ENCODE data around the gene PWWP2A.
"Not testable (repeated sequence)": the region's sequence is repeated elsewhere in the genome, so short reads cannot be mapped to it uniquely, and the experiment has no call there.

Gene PWWP2A, protein sequence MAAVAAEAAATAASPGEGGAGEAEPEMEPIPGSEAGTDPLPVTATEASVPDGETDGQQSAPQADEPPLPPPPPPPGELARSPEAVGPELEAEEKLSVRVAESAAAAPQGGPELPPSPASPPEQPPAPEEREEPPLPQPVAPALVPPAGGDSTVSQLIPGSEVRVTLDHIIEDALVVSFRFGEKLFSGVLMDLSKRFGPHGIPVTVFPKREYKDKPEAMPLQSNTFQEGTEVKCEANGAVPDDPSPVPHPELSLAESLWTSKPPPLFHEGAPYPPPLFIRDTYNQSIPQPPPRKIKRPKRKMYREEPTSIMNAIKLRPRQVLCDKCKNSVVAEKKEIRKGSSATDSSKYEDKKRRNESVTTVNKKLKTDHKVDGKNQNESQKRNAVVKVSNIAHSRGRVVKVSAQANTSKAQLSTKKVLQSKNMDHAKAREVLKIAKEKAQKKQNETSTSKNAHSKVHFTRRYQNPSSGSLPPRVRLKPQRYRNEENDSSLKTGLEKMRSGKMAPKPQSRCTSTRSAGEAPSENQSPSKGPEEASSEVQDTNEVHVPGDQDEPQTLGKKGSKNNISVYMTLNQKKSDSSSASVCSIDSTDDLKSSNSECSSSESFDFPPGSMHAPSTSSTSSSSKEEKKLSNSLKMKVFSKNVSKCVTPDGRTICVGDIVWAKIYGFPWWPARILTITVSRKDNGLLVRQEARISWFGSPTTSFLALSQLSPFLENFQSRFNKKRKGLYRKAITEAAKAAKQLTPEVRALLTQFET

DNA sequence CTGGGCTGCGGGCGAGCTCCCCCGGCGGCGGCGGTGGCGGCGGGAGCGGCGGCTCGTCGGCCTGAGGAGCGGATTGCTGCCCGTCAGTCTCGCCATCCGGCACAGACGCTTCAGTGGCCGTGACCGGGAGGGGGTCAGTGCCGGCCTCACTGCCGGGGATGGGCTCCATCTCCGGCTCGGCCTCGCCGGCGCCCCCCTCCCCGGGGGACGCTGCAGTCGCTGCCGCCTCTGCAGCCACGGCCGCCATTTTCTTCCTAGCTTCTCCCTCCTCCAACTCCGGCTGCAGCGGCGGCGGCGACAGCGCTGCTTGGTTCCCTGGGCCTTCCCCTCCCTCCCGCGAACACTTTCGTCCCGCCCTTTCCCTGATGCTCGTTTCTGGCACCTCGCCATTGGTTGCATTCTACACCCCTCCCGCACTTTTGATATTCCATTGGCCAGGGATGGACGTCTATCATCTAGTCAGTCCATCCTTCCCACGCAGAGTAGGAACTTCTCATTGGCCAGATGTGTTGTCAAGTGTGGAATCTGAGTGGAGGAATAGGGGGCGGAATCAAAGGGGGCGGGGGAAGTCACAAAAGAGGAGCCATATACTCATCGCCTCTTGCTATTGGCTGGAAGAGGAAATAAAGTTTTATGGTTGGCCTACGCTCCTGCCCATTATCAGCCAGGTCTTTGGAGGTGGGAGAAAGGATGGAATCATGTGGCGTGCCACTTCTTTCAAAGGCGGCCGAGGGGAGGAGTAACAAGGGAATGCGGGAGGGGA, at the start of gene PWWP2A:
Gene PWWP2A (minus strand): TSS at position 309 of the 763 bp plus-strand sequence. CDS start 62 bp downstream, at position 247.
- H3K9me3 Mint-ChIP-seq, result no peaks in the 10 kb centered on the region
- peaks cover 0 to 8% of the 10 kb centered on the region in 2 donors for H3K4me1 Mint-ChIP-seq
- peak within 1 kb of the TSS; percentile 85 to 93 for H3K4me3 Mint-ChIP-seq
- H3K36me3 Mint-ChIP-seq, result peaks cover 2 to 13% of the 10 kb centered on the region in 2 donors
- H3K27me3 Mint-ChIP-seq, result peaks cover 0 to 4% of the 10 kb centered on the region in 2 donors
- ATAC-seq (replicated peaks) (peak; percentile 92 to 93), DNase-seq (peak; percentile 97)
- H3K27ac Mint-ChIP-seq, result peak within 1 kb of the TSS; percentile 96

DNA sequence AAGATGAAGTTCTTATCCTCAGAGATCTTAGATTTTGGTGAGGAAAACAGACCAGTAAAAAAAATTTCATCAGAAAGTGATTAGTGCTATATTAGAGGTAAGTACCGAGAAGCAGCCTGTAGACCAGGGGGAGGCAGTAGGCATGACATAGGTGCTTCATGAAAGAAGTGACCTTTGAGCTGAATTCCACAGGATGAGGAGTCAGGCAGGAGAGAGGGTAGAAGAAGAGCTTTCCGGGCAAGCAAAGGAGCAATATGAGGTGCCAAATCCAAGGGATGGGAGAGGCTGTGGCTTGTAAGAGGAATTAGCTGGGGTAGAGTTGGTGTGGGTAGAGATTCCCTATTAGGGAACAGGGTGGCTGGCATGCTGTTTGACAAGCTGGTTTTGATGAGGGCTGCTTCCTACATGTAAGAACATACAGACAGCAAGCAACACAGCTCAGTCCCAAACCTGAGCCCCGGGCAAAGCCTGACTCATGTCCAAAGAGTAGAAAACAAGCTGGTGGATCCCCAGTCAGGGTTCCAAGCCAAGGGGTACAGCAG, 48.4 kb upstream of the PWWP2A start:
- Mint-ChIP-seq H3K27me3 (peaks cover 24 to 32% of the 10 kb centered on the region in 2 donors), H3K9me3 (no peaks in the 10 kb centered on the region), H3K4me3 (no peak overlapping the region), H3K4me1 (peaks cover 0 to 7% of the 10 kb centered on the region in 2 donors), H3K27ac (no peak overlapping the region), H3K36me3 (no peaks in the 10 kb centered on the region)
- DNase-seq (no peak), ATAC-seq (replicated peaks) (no peak)

DNA sequence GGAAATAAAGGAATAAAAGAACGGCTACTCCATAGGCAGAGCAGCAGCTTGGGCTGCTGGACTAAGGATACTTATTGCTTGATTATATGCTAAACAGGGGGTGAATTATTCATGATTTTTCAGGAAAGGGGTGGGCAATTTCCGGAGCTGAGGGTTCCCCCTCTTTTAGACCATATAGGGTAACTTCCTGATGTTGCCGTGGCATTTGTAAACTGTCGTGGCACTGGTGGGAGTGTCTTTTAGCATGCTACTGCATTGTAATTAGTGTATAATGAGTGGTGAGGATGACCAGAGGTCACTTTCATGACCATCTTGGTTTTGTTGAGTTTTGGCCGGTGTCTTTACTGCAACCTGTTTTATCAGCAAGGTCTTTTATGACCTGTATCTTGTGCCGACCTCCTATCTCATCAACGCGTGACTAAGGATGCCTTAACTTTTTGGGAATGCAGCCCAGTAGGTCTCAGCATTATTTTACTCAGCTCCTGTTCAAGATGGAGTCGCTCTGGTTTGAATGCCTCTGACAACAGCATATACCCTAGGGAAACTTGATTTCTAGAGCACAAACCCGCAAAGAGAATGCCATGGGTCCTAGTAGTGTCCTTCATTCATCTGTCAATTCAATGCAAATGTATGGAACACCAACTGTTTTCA, 47.8 kb upstream of the PWWP2A start:
- ATAC-seq (replicated peaks) (no peak), DNase-seq (no peak)
- Mint-ChIP-seq H3K27ac (no peak overlapping the region), H3K36me3 (no peaks in the 10 kb centered on the region), H3K4me1 (peaks cover 0 to 7% of the 10 kb centered on the region in 2 donors), H3K9me3 (no peaks in the 10 kb centered on the region), H3K4me3 (no peak overlapping the region), H3K27me3 (peaks cover 24 to 32% of the 10 kb centered on the region in 2 donors)

DNA sequence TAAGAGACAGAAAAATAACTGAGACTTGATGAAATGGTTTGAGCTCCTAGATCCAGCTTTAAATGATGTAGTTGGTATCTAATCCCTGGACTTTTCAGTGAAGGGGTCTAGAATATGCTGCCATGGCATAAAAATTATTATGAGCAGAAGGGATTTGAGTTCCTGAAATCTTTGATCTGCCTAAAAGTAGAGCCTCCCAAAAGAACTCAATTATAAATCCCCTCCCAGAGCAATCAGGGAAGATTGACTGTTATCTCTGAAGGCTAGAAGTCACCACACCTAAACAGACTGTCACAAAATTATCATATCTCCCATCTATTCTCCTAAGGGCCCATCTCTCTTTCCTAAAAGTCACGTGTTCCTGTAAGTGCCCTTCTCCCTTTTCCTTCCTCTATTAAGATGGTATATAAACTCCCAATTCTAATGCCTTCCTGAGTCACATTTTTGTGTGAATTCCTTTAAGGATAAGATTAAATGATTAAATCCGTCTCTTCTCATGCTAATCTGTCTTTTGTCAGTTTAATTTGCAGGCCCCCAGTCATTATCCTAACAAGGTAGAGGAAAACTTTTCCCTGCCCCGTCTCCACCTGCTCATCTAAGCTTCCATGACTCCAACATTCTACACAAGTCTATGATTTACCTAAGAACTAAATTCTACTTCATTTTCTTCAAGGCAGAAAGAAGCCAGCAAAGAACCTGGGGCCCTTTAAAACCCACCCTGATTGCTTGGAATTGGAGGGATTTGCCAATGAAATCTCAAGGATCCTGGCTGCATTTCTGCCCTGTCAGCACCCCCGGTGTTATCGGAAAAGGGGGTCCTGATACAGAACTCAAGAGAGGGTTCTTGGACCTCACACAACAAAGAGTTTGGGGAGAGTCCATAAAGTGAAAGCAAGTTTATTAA, 47.1 kb upstream of the PWWP2A start:
- Mint-ChIP-seq H3K36me3 (no peaks in the 10 kb centered on the region), H3K4me3 (no peak overlapping the region), H3K27me3 (peaks cover 24 to 32% of the 10 kb centered on the region in 2 donors), H3K9me3 (no peaks in the 10 kb centered on the region), H3K27ac (no peak overlapping the region), H3K4me1 (peaks cover 0 to 7% of the 10 kb centered on the region in 2 donors)
- no peak for ATAC-seq (replicated peaks)
- DNase-seq, result no peak

DNA sequence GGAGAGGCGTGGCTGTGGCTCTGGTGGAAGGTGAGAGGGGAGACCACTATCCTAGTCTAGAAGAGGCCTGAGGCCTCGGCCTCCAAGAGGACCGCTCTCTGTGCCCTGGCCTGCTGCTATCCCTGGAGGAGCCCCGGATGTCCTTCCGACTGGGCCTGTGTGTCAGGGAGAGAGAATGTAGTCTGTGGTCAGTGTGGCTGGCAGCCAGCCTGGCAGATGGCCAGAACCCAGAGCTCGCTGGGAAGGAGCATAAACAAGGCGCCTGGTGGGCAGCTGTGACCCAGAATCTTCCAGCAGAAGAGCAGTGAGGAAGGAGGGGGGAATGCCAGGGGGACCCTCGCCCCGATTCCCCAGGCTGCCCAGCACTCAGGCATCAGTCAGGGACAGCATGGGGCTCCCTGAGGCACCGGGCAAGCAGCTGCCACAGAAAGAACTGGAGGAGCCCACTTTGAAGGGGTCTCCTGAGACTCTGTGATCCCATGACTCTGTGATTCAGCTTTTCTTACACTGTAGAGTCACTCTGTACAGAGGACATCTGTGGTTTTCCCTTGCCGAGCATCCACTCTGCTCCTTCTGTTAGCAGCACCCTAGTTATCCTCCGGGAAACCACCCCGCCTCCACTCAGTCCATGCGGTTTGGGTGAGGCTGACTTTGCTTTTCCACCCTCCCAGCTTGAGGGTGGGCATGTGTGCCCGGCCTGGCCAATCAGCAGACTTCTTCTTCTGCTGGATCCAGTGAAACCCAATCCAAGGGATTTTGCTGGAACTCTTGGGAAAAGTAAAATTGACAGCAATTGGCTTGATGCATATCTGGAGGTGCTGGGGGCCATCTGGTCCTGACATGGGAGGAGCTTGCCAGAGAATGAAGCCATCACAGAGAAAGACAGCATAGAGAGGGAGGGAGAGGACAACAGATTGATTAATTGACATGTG, 46.2 kb upstream of the PWWP2A start:
- Mint-ChIP-seq H3K4me3 (no peak overlapping the region), H3K27me3 (peaks cover 24 to 32% of the 10 kb centered on the region in 2 donors), H3K36me3 (no peaks in the 10 kb centered on the region), H3K9me3 (no peaks in the 10 kb centered on the region), H3K4me1 (peaks cover 0 to 7% of the 10 kb centered on the region in 2 donors), H3K27ac (peak overlapping the region; percentile 32)
- peak; percentile 59 to 75 for ATAC-seq (replicated peaks)
- no peak for DNase-seq

DNA sequence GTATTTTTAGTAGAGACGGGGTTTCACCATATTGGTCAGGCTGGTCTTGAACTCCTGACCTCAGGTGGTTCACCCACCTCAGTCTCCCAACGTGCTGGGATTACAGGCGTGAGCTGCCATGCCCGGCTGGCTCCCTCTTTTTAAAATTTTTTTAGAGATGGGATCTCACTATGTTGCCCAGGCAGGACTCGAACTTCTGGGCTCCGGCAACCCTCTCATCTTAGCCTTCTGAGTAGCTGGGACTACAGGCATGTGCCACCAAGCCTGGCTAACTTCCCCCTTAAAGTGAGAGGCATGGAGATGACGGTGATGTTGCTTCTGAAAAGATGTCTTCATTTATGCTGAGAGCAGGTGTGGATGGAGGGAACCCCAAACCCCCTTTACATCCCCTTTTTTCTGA, 43.7 kb upstream of the PWWP2A start:
- DNase-seq, result no peak
- H3K4me3 Mint-ChIP-seq, result no peak overlapping the region
- H3K27me3 Mint-ChIP-seq, result peaks cover 24 to 32% of the 10 kb centered on the region in 2 donors
- ATAC-seq (replicated peaks), result no peak
- no peaks in the 10 kb centered on the region for H3K36me3 Mint-ChIP-seq
- peaks cover 0 to 7% of the 10 kb centered on the region in 2 donors for H3K4me1 Mint-ChIP-seq
- H3K9me3 Mint-ChIP-seq, result no peaks in the 10 kb centered on the region
- H3K27ac Mint-ChIP-seq, result no peak overlapping the region

DNA sequence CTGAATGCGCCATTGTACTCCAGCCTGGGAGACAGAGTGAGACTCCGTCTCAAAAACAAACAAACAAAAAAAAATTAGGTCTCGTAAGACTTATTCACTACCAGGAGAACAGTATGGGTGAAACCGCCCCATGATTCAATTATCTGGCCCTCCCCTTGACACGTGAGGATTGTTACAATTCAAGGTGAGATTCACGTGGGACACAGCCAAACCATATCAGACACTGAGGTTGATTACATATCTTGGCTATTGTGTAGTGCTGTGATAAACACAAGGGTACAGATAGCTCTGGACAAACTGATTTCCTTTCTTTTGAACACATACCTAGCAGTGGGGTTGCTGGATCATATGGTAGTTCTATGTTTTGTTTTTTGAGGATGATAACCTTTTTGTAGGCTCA, 42.4 kb upstream of the PWWP2A start:
- no peak for DNase-seq
- H3K4me3 Mint-ChIP-seq, result no peak overlapping the region
- no peak for ATAC-seq (replicated peaks)
- H3K36me3 Mint-ChIP-seq, result no peaks in the 10 kb centered on the region
- peaks cover 17 to 22% of the 10 kb centered on the region in 2 donors for H3K27me3 Mint-ChIP-seq
- H3K4me1 Mint-ChIP-seq, result peaks cover 0 to 7% of the 10 kb centered on the region in 2 donors
- H3K27ac Mint-ChIP-seq, result no peak overlapping the region
- no peaks in the 10 kb centered on the region for H3K9me3 Mint-ChIP-seq

DNA sequence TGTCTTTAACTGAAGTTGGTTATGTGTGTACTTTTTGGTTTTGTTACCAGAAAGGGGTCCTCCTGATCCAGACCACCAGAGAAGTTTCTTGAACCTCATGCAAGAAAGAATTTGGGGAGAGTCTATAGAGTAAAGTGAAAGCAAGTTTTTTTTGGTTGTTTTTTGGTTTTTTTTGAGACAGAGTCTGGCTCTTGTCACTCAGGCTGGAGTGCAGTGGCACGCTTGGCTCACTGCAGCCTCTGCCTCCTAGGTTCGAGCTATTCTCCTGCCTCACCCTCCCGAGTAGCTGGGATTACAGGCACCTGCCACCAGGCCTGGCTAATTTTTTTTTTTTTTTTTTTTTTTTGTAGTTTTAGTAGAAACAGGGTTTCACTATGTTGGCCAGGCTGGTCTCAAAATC, 41.6 kb upstream of the PWWP2A start:
- not testable (repeated sequence) for DNase-seq; H3K4me1 Mint-ChIP-seq; H3K4me3 Mint-ChIP-seq; H3K36me3 Mint-ChIP-seq; ATAC-seq (replicated peaks); H3K27ac Mint-ChIP-seq; H3K9me3 Mint-ChIP-seq
- peaks cover 11 to 15% of the 10 kb centered on the region in 2 donors for H3K27me3 Mint-ChIP-seq

DNA sequence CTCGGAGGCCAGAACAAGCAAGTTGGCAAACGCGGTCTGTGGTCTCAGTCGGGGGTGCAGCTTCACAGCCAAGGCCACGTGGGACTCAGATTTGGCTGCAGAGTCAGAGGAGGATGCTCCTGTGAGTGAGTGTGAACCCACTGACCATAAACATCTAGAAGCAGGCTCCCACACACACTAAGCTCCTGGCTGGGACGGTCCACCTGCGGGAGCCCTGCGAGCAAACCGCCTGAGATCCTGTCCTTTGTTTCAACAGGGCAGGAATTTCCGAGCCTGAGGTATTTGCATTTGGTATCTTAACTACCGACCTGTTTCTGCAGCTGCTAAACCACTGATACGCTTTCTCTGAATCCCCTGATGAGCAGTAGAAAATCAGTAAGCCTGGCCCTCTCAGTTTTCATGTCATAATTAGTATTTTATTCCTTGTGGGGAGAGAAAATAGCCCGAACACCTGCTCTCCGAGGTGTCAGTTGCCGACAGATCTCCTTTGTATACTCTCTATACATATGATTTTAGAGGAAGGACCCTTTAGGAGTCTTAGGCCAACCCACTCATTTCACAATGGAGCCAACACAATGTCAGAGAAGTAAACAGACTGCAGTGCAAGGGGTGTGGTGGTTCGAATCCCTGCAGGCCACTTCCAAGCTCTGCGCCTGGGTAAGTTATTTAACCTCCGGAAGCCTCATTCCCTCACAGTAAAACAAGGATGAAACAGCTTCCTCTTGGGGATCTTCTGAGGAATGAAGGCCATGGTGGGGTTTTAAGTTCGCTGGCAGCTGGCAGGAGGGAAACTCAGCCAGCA, 40.9 kb upstream of the PWWP2A start:
- peaks cover 7 to 8% of the 10 kb centered on the region in 2 donors for H3K27me3 Mint-ChIP-seq
- no peaks in the 10 kb centered on the region for H3K36me3 Mint-ChIP-seq
- H3K4me1 Mint-ChIP-seq, result peaks cover 0 to 6% of the 10 kb centered on the region in 2 donors
- H3K9me3 Mint-ChIP-seq, result no peaks in the 10 kb centered on the region
- no peak overlapping the region for H3K27ac Mint-ChIP-seq
- no peak for DNase-seq
- no peak overlapping the region for H3K4me3 Mint-ChIP-seq
- ATAC-seq (replicated peaks), result peak in 1 of 2 donors; percentile 12

DNA sequence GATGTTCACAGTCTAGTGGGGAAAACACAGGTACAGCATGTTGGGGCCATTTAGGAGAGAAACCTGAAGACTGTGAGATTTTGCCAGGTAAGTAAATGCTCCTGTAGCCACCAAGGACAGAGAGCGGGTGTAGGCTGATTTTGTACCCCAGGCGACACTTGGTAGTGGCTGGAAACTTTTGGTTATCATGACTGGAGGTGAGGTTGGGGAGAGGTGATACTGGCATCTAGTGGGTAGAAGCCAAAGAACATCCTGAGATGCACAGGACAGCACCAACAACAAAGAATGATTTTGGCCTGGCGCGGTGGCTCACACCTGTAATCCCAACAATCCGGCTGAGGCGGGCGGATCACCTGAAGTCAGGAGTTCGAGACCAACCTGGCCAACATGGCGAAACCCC, 38.8 kb upstream of the PWWP2A start:
- Mint-ChIP-seq H3K4me3 (no peak overlapping the region), H3K36me3 (no peaks in the 10 kb centered on the region), H3K27me3 (no peaks in the 10 kb centered on the region), H3K4me1 (no peaks in the 10 kb centered on the region), H3K9me3 (no peaks in the 10 kb centered on the region), H3K27ac (no peak overlapping the region)
- DNase-seq, result no peak
- peak in 1 of 2 donors; percentile 43 for ATAC-seq (replicated peaks)

DNA sequence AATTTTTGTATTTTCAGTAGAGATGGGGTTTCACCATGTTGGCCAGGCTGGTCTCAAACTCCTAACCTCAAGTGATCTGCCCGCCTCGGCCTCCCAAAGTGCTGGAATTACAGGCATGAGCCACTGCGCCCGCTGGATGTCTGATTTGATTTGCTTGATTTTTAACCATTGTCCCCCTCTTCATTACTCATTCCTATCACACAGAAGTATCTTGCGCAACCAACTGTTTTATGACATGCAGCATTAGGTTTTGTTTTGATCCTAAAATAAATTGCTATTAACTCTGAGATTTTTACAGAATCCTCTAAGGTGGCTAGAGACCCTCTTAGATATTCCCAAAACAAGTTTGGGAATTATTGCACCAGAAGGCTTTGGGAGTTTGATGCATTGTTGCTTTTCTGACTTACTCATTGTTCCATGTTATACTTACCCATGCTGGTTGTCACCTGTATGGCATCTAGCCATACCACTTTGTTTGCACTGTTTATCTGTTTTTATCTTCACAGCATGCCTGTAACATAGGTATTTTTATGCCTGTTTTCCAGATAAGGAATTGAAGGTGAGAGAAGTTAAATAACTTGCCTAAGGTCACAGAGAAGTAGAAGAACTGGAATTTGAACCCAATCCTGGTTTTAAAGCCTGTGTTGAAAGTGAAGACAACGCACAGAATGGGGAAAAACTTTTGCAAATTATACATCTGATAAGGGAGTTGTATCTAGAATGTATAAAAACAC, 35.9 kb upstream of the PWWP2A start:
- Mint-ChIP-seq H3K36me3 (no peaks in the 10 kb centered on the region), H3K9me3 (no peaks in the 10 kb centered on the region), H3K4me3 (no peak overlapping the region), H3K27ac (no peak overlapping the region), H3K4me1 (peaks cover 0 to 2% of the 10 kb centered on the region in 2 donors), H3K27me3 (no peaks in the 10 kb centered on the region)
- ATAC-seq (replicated peaks) (no peak), DNase-seq (no peak)

Measured in stimulated activated naive B cell treated with anti-CD40 and anti-IgM and Interleukin-4, amounts not matched to agents 10 μg/mL and 1 μg/mL and 100 μg/mL, for 72 hours (primary cell).